Thyroid gland (tissue), 4 donors: Measurements from ENCODE around the gene NDUFB4.

Experiments used
- CTCF ChIP-seq, 6 experiments: fragments of 200-600 bp in 3 of 6; fragments of 450-650 bp in 3 of 6; sonication (generic) in 3 of 6; IDR thresholded peaks; one replicate each; pipeline ENCODE4 v1.5.1; 2016 to 2019; ENCODE audit warnings: antibody characterized with exemption in 6 of 6, mild to moderate bottlenecking in 2 of 6, inconsistent platforms in 1 of 6, moderate library complexity in 1 of 6
- POLR2A ChIP-seq, 2 donors: fragments of 450-650 bp; IDR thresholded peaks; one replicate each; pipeline ENCODE4 v1.6.1; 2017; ENCODE audit warnings: antibody characterized with exemption in 2 of 2, mild to moderate bottlenecking in 2 of 2, moderate library complexity in 1 of 2

- TF ChIP-seq CTCF (IDR thresholded peaks at IDR 0.05) (no peak), POLR2A (IDR thresholded peaks at IDR 0.05) (no peak)
Observed at GRCh38 chr3:120648290-120648689, 52.2 kb downstream of the NDUFB4 start.
